PC-3 (cell line): ENCODE data around the gene GJC1.

Experiments used
- CTCF ChIP-seq: fragments of 300-600 bp; sonication (generic); conservative IDR thresholded peaks from 2 replicates; pipeline ENCODE4 v1.5.1; 2017; ENCODE audit warnings: antibody characterized with exemption, low read depth, mild to moderate bottlenecking, low read length
- EZH2phosphoT487 ChIP-seq: fragments of 300-600 bp; sonication (generic); IDR thresholded peaks from 2 replicates; pipeline ENCODE4 v1.6.1; 2018; ENCODE audit warnings: mild to moderate bottlenecking, antibody characterized with exemption, low read length, borderline replicate concordance

- TF ChIP-seq CTCF: no peak
- TF ChIP-seq EZH2phosphoT487: no peak
These were observed 19.9 kb upstream of the GJC1 start for GRCh38 chr17:44850025-44850424.
